OCI-LY1 (cell line): Measurements from ENCODE around the gene CARMIL1.
"Not testable (repeated sequence)": the region's sequence is repeated elsewhere in the genome, so short reads cannot be mapped to it uniquely, and the experiment has no call there.

ENCODE experiments used
- H2AFZ ChIP-seq: fragments of 200-600 bp; sonication (generic), shearing (Covaris generic); 2 replicates; pipeline ENCODE4 v1.6.0; 2014; ENCODE audit warnings: antibody characterized with exemption, mild to moderate bottlenecking, low read length
- H3F3A ChIP-seq: fragments of 200-600 bp; sonication (generic), shearing (Covaris generic); 2 replicates; pipeline ENCODE4 v1.6.0; 2014; ENCODE audit warnings: mild to moderate bottlenecking, antibody characterized with exemption, low read length, moderate library complexity; ENCODE audit not compliant: insufficient read depth
- H3K27ac ChIP-seq: fragments of 200-600 bp; sonication (generic); 2 replicates; pipeline ENCODE4 v1.5.1; 2014; ENCODE audit warnings: low read length, mixed run types, mild to moderate bottlenecking, low read depth; ENCODE audit not compliant: poor library complexity, severe bottlenecking
- H3K27me3 ChIP-seq: fragments of 200-600 bp; sonication (generic); 2 replicates; pipeline ENCODE4 v1.6.0; 2014; ENCODE audit warnings: antibody characterized with exemption, mild to moderate bottlenecking, low read length, moderate library complexity; ENCODE audit not compliant: insufficient read depth
- H3K36me3 ChIP-seq: fragments of 200-600 bp; sonication (generic); 2 replicates; pipeline ENCODE4 v1.6.1; 2014; ENCODE audit warnings: mild to moderate bottlenecking, antibody characterized with exemption, low read length, moderate library complexity, mixed read lengths; ENCODE audit not compliant: insufficient read depth
- H3K4me1 ChIP-seq: fragments of 200-600 bp; sonication (generic); 2 replicates; pipeline ENCODE4 v1.5.1; 2014; ENCODE audit warnings: mild to moderate bottlenecking, low read length, moderate library complexity; ENCODE audit not compliant: insufficient read depth, severe bottlenecking
- H3K4me2 ChIP-seq: fragments of 200-600 bp; sonication (generic), shearing (Covaris generic); 2 replicates; pipeline ENCODE4 v1.6.1; 2014; ENCODE audit warnings: low read length
- H3K4me3 ChIP-seq: fragments of 200-600 bp; sonication (generic); 2 replicates; pipeline ENCODE4 v1.5.1; 2014; ENCODE audit warnings: low read length, low read depth, mild to moderate bottlenecking, mixed read lengths; ENCODE audit not compliant: poor library complexity, severe bottlenecking
- H3K79me2 ChIP-seq: fragments of 200-600 bp; shearing (Covaris generic); 2 replicates; pipeline ENCODE4 v1.6.1; 2016; ENCODE audit warnings: mixed run types, low read length, mixed read lengths; ENCODE audit not compliant: insufficient read depth
- H3K9ac ChIP-seq: fragments of 200-600 bp; sonication (generic), shearing (Covaris generic); 2 replicates; pipeline ENCODE4 v1.6.1; 2014; ENCODE audit warnings: mild to moderate bottlenecking, low read length, mixed read lengths
- H3K9me2 ChIP-seq: fragments of 200-600 bp; sonication (generic), shearing (Covaris generic); 2 replicates; pipeline ENCODE4 v1.6.1; 2014; ENCODE audit warnings: low read depth, mild to moderate bottlenecking, low read length, mixed read lengths
- H3K9me3 ChIP-seq: fragments of 200-600 bp; shearing (Covaris generic); 2 replicates; pipeline ENCODE4 v1.6.1; 2014; ENCODE audit warnings: low read length, mixed read lengths
- H4K20me1 ChIP-seq: fragments of 200-600 bp; sonication (generic), shearing (Covaris generic); 2 replicates; pipeline ENCODE4 v1.6.0; 2016; ENCODE audit warnings: mild to moderate bottlenecking, low read length; ENCODE audit not compliant: insufficient read depth
- CTCF ChIP-seq: fragments of 200-600 bp; sonication (generic), shearing (Covaris generic); IDR thresholded peaks from 2 replicates; pipeline ENCODE4 v1.5.1; 2017; ENCODE audit warnings: mild to moderate bottlenecking, antibody characterized with exemption, low read length, moderate library complexity, mixed read lengths
- EZH2 ChIP-seq: fragments of 200-600 bp; sonication (generic), shearing (Covaris generic); IDR thresholded peaks from 2 replicates; pipeline ENCODE4 v1.8.0; 2017; ENCODE audit warnings: borderline replicate concordance, mixed run types, mild to moderate bottlenecking, antibody characterized with exemption, low read length, moderate library complexity, mixed read lengths

The CARMIL1 gene

GRCh38 chr6:25583099-25583498, 303.9 kb downstream of the CARMIL1 start:
- H3K4me2 ChIP-seq = no peak overlapping the region
- H3K4me1 ChIP-seq = peaks cover 7% of the 10 kb centered on the region
- H3K4me3 ChIP-seq = no peak overlapping the region
- H3K9ac ChIP-seq = no peak overlapping the region
- no peaks in the 10 kb centered on the region; the same call in 1 of the 2 replicates for H3K9me2 ChIP-seq
- no peak overlapping the region for H3K27ac ChIP-seq
- H3K36me3 ChIP-seq = peaks cover 12% of the 10 kb centered on the region
- H3K9me3 ChIP-seq = no peaks in the 10 kb centered on the region
- H3K79me2 ChIP-seq = no peaks in the 10 kb centered on the region
- H4K20me1 ChIP-seq = no peaks in the 10 kb centered on the region
- no peak overlapping the region for H2AFZ ChIP-seq
- no peaks in the 10 kb centered on the region for H3K27me3 ChIP-seq
- no peaks in the 10 kb centered on the region for H3F3A ChIP-seq
- TF ChIP-seq CTCF (no peak), EZH2 (no peak)

GRCh38 chr6:25583906-25584305, 304.7 kb downstream of the CARMIL1 start:
- Histone ChIP-seq H3K9me2 (no peaks in the 10 kb centered on the region; the same call in 1 of the 2 replicates), H4K20me1 (no peaks in the 10 kb centered on the region), H3F3A (no peaks in the 10 kb centered on the region), H3K36me3 (peaks cover 19% of the 10 kb centered on the region), H3K79me2 (no peaks in the 10 kb centered on the region), H3K4me2 (no peak overlapping the region), H3K4me3 (no peak overlapping the region), H3K4me1 (peaks cover 7% of the 10 kb centered on the region), H2AFZ (no peak overlapping the region), H3K27ac (no peak overlapping the region), H3K9ac (no peak overlapping the region), H3K9me3 (no peaks in the 10 kb centered on the region), H3K27me3 (no peaks in the 10 kb centered on the region)
- TF ChIP-seq EZH2 (no peak), CTCF (no peak)

DNA sequence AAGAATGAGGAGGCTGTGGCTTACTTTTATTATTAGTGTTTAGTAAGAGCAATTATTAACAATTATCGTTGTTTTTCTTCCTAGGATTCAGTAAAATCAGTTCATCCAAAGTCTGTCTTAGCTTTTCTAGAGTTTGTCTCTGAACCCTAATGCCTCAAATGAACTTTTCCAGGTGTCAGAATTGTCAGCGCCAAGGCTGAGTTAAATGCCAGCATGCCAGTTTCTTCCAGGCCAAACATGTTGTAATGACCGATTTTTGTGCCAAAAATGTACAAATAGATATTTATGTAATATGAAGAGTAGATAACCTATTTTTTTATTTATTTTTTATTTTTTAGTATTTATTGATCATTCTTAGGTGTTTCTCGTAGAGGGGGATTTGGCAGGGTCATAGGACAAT, 306.1 kb downstream of the CARMIL1 start:
- Histone ChIP-seq H3K9ac (no peak overlapping the region), H3K27ac (no peak overlapping the region)

GRCh38 chr6:25586119-25586518, 306.9 kb downstream of the CARMIL1 start:
- H2AFZ ChIP-seq, H3K9ac ChIP-seq, H3F3A ChIP-seq: not testable (repeated sequence)

More for the DNA sequence above, 306.1 kb downstream of the CARMIL1 start:
- no peak overlapping the region for H3K4me3 ChIP-seq
- H3F3A ChIP-seq = no peaks in the 10 kb centered on the region
- no peaks in the 10 kb centered on the region for H3K27me3 ChIP-seq
- no peaks in the 10 kb centered on the region for H3K9me3 ChIP-seq
- TF ChIP-seq EZH2 = no peak
- TF ChIP-seq CTCF = no peak
- H3K4me1 ChIP-seq = peaks cover under 1% of the 10 kb centered on the region
- peaks cover 19% of the 10 kb centered on the region for H3K36me3 ChIP-seq
- H3K9me2 ChIP-seq = no peaks in the 10 kb centered on the region; the same call in 1 of the 2 replicates
- no peak overlapping the region for H3K4me2 ChIP-seq
- H4K20me1 ChIP-seq = no peaks in the 10 kb centered on the region
- H3K79me2 ChIP-seq = no peaks in the 10 kb centered on the region
- no peak overlapping the region for H2AFZ ChIP-seq

More at GRCh38 chr6:25586119-25586518, 306.9 kb downstream of the CARMIL1 start:
- H3K4me2 ChIP-seq, H3K4me1 ChIP-seq, H3K9me2 ChIP-seq, H3K9me3 ChIP-seq, H3K79me2 ChIP-seq, H3K27ac ChIP-seq, H4K20me1 ChIP-seq, H3K4me3 ChIP-seq, H3K27me3 ChIP-seq: not testable (repeated sequence)
- peaks cover 19% of the 10 kb centered on the region for H3K36me3 ChIP-seq
